ENCODE results near the gene SEPHS1.
"Not testable (repeated sequence)": the region's sequence is repeated elsewhere in the genome, so short reads cannot be mapped to it uniquely, and the experiment has no call there.

Gene SEPHS1

GRCh38 chr10:13322615-13323148 is 25.4 kb downstream of the SEPHS1 start:
- no peak for DNase-seq

GRCh38 chr10:13321576-13321975 is 26.5 kb downstream of the SEPHS1 start:
- DNase-seq, result no peak

- DNase-seq, result no peak
Measured at GRCh38 chr10:13319166-13319565, 28.9 kb downstream of the SEPHS1 start.

- no peak for DNase-seq
Measured at GRCh38 chr10:13317474-13317873, 30.6 kb downstream of the SEPHS1 start.

- DNase-seq, result no peak
Measured at GRCh38 chr10:13316635-13317311, 31.3 kb downstream of the SEPHS1 start.

- DNase-seq, result no peak
Measured at GRCh38 chr10:13315361-13315760, 32.7 kb downstream of the SEPHS1 start.

GRCh38 chr10:13311177-13311575 is 36.9 kb downstream of the SEPHS1 start:
- DNase-seq, result no peak

- no peak for DNase-seq
Measured at GRCh38 chr10:13310518-13311176, 37.4 kb downstream of the SEPHS1 start.

GRCh38 chr10:13309792-13310191 is 38.3 kb downstream of the SEPHS1 start:
- no peak for DNase-seq

GRCh38 chr10:13308096-13308495 is 40.0 kb downstream of the SEPHS1 start:
- DNase-seq, result no peak

GRCh38 chr10:13306103-13306502 is 42.0 kb downstream of the SEPHS1 start:
- no peak for DNase-seq

- DNase-seq, result no peak
Measured at GRCh38 chr10:13302821-13303555, 45.1 kb downstream of the SEPHS1 start.

GRCh38 chr10:13299437-13300287 is 48.4 kb downstream of the SEPHS1 start, which contains the start of gene PHYH:
PHYH (minus strand) TSS chr10:13300064; CDS start chr10:13300042, 22 bp downstream.
- DNase-seq, result peak; percentile 87

GRCh38 chr10:13298748-13299436 is 49.2 kb downstream of the SEPHS1 start:
- DNase-seq, result no peak

GRCh38 chr10:13296476-13296875 is 51.6 kb downstream of the SEPHS1 start:
- no peak for DNase-seq

- no peak for DNase-seq
Measured at GRCh38 chr10:13294784-13295183, 53.3 kb downstream of the SEPHS1 start.

GRCh38 chr10:13291821-13292773 is 56.0 kb downstream of the SEPHS1 start:
- DNase-seq, result no peak

- DNase-seq, result no peak
Measured at GRCh38 chr10:13291061-13291460, 57.0 kb downstream of the SEPHS1 start.

- no peak for DNase-seq
Measured at GRCh38 chr10:13284050-13284449, 64.0 kb downstream of the SEPHS1 start.

- DNase-seq, result not testable (repeated sequence)
Measured at GRCh38 chr10:13282348-13282747, 65.7 kb downstream of the SEPHS1 start.

Data from CD4-positive, alpha-beta T cell treated with Interleukin-10 for 1 hour (primary cell).